Activated CD8-positive, alpha-beta memory T cell treated with anti-CD3 and anti-CD28 coated beads for 1 hour (primary cell): ENCODE measurements around the gene AMN.

Experiments
- DNase-seq, 2 donors: peaks; one replicate each; pipeline ENCODE4 v3.0.0-alpha.2; 2020; ENCODE audit warnings: low read depth in 1 of 2; ENCODE audit errors: extremely low read depth in 1 of 2

The AMN gene

GRCh38 chr14:102964152-102964730, 41.8 kb downstream of the AMN start:
- DNase-seq = no peak

- DNase-seq = no peak
Measured at GRCh38 chr14:102965282-102965681, 42.8 kb downstream of the AMN start.

- DNase-seq = no peak
Measured at GRCh38 chr14:102965971-102966655, 43.6 kb downstream of the AMN start.

- DNase-seq = no peak
Measured at GRCh38 chr14:102966681-102967505, 44.4 kb downstream of the AMN start.

GRCh38 chr14:102967506-102967795, 45.0 kb downstream of the AMN start:
- DNase-seq = no peak

- no peak for DNase-seq
Measured at GRCh38 chr14:102968306-102968705, 45.8 kb downstream of the AMN start.

- no peak for DNase-seq
Measured at GRCh38 chr14:102969060-102969791, 46.8 kb downstream of the AMN start.

GRCh38 chr14:102969901-102970300, 47.4 kb downstream of the AMN start:
- DNase-seq = no peak

- no peak for DNase-seq
Measured at GRCh38 chr14:102970496-102970895, 48.0 kb downstream of the AMN start.

GRCh38 chr14:102971314-102971713, 48.9 kb downstream of the AMN start:
- DNase-seq = no peak

GRCh38 chr14:102971836-102972606, 49.6 kb downstream of the AMN start:
- DNase-seq = no peak

- DNase-seq = no peak
Measured at GRCh38 chr14:102973706-102974285, 51.3 kb downstream of the AMN start.

GRCh38 chr14:102975662-102976061, 53.2 kb downstream of the AMN start:
- no peak for DNase-seq

GRCh38 chr14:102977475-102977874, 55.0 kb downstream of the AMN start:
- DNase-seq = no peak

- no peak for DNase-seq
Measured at GRCh38 chr14:102979406-102979805, 56.9 kb downstream of the AMN start.

GRCh38 chr14:102980409-102980810, 57.9 kb downstream of the AMN start:
- DNase-seq = no peak
